IPS-18c (cell line): ENCODE results near the gene FOXL2NB.

Experiments used
- H3K4me3 ChIP-seq: 2 replicates; pipeline ENCODE4 v1.7.0; 2013; ENCODE audit warnings: low read depth, mild to moderate bottlenecking, low read length, moderate library complexity; ENCODE audit not compliant: insufficient read depth
- H3K9me3 ChIP-seq: one replicate; pipeline ENCODE4 v1.6.1; 2013; ENCODE audit warnings: mild to moderate bottlenecking, low read length, moderate library complexity; ENCODE audit not compliant: control insufficient read depth, insufficient read depth

FOXL2NB gene

DNA sequence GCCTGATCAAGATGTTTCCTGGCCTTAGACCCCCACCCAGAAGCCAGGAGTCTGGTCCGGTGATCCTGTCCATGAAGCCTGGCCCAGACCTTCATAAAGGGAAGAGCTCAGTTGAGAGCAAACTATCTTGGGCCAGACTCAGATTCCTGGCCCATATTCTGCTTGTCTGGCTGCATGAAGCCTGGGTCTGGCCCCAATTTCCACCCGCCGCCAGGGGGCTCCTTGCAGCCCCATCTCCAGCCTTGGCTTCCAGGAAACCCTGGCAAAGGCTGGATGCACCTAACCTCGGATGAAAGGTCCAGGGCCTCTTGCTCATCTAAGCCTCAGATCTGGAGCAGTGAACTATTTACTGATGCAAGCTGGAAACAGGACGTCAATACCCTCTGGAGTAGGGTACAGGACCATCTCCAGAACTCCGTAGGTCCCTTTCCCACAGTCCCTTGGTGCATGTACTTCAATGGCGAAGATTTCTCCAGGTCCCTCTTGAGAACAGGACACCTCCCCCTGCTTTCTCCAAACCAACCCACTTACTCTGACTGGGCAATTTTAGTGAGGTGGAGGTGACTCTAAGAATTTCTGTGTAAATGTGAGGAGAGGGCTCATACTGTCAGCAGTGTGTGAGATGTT is 5.6 kb upstream of the FOXL2NB start:
- Histone ChIP-seq H3K4me3 (no peak overlapping the region), H3K9me3 (no peaks in the 10 kb centered on the region)

DNA sequence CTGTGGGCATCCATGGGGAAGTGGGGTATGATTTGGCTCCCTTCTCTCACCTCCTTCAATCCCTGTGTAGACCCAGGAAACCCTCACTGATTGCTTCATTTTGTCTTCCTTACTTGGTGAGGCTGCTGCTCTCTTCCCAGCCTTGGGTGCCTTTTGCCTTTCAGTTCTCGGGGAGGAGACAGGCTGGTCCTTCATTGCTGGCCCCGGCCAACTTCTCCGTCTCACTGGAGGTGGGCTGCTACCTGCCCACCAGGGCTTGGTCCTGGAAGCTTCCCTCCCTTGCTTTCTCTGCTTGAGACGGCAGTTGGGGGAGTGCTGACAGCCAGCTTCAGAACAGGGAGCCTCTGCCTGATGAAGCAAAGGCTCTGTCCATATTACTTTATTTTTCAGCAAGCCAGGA is 4.7 kb upstream of the FOXL2NB start:
- no peaks in the 10 kb centered on the region for H3K9me3 ChIP-seq
- no peak overlapping the region for H3K4me3 ChIP-seq

DNA sequence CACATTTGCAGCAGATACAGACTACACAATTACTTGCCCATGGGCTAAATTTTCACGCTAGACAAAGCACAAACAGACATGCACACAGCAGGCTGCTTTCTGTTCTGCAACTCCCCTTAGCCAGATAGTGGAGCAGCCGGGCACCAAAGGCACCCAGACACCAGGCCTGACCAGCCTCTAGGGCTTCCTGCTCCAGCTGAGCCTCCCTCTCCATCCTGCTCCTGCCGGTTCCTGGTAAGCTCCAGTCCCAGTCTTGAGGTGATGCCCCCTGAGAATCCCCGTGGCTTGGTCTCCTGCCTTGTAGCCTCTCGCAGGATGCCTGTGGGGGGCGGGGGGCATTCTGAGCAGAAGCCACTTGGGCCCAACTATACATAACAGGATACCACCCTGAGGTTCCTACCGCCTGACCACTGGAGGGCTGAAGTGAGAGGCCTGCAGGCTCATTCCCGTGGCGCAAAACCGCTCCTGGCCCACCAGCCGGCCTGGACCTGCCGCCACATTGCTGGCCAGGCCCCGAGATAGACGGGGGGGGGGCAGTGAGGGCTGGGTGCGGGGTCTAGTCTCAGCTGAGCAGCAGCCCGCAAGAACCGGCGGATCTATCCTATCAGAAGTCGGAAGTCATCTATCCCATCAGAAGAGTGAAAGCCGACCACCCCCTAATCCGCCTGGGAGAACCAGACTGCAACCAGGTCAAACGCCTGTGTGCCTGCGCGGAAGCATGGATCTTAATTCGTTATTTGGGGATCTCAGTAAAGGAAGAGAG is 4.0 kb upstream of the FOXL2NB start:
- Histone ChIP-seq H3K9me3 (no peaks in the 10 kb centered on the region), H3K4me3 (no peak overlapping the region)

DNA sequence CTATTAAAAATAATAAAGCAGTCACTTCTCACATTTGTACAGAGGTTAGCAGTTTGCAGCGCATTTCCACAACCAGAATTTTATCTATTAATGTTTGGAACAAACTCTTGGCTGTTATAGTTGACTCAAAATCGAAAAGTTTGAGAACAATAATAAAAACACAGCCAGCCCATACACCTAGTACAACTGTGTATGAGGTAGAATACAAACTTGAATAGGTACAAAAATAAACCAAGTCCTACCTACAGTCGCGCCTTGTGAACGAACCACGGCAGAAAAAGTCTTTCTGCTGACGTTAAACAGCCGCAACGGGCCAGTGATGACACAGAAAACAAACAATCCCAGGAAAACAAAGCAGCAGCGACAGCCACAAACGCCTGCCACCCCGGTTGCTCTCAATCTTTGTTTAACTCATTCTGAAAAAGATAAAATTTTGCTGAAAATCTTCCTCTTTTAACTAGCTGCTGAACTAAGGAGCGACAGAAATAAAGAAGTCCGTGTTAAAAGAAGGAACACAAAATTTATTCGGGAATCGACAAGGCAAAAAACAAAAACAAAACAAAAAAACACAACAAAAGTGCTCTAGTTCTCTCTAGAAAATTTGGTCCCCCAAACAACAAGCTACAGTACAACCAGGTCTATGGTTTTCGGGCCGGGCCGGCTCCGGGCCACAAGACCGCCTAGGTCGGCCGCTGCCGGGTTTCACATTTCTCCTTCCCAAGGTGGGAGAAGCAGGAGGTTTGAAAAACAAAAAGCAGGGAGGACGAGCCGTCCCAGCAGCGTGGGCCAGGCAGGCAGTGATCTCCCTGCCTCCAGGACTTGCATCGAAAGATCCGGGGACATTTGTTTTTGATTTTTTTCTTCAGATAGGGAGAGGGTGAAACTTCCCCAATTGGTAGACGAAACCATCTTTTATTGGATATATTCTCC is 3.0 kb upstream of the FOXL2NB start:
- peak overlapping the region; percentile 21; the same call in 1 of the 2 replicates for H3K4me3 ChIP-seq
- no peaks in the 10 kb centered on the region for H3K9me3 ChIP-seq

DNA sequence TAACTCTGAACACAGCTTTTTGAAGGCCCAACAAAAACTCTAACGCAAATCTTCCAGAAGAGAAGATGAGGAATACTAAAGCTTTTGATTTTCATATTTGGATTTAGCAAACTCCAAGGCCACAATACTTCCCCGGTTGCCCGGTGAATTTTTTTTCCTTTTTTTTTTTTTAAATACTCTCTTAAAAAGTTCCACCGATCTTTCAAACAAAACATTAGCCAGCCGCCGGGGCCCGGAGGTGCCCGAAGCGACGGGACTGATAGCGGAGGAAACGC is 2.4 kb upstream of the FOXL2NB start:
- H3K9me3 ChIP-seq = no peaks in the 10 kb centered on the region
- peak overlapping the region; percentile 50 for H3K4me3 ChIP-seq

DNA sequence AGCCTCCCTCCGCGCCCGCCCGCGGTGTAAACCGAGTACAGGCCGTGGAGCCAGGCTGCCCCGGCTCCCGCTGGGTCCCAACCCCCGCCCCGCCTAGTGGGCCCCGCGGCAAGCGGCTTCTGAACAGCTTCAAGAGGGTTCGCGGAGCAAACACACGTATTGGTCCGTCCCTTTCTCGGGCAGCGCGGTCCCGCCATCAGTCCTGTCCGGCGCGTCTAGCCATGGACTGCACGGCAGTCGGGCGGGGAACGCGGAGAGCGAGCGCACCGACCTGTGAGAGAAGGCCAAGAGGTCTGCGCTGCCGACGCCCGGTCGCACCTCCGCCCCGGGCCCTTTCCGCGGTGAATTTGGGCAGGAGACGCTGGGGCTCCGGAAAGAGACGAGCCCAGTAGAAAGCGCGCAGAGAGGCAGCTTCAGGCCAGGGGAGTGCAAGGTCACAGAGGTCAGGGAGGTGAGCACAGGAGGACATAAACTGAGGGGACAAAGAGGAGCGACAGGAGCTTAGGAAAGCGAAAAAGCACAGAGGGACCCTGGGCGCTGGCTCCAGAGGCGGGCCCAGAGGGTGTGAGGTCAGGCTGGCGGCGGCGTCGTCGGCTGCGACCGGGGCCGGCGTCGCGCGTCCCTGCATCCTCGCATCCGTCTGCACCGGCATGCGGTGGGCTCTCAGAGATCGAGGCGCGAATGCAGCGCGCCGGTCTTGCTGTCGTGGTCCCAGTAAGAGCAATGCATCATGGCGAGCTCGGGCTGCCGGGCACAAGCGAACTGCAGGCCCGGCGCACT is 1.9 kb upstream of the FOXL2NB start:
- peaks cover under 1% of the 10 kb centered on the region for H3K9me3 ChIP-seq
- H3K4me3 ChIP-seq = peak overlapping the region; percentile 50

DNA sequence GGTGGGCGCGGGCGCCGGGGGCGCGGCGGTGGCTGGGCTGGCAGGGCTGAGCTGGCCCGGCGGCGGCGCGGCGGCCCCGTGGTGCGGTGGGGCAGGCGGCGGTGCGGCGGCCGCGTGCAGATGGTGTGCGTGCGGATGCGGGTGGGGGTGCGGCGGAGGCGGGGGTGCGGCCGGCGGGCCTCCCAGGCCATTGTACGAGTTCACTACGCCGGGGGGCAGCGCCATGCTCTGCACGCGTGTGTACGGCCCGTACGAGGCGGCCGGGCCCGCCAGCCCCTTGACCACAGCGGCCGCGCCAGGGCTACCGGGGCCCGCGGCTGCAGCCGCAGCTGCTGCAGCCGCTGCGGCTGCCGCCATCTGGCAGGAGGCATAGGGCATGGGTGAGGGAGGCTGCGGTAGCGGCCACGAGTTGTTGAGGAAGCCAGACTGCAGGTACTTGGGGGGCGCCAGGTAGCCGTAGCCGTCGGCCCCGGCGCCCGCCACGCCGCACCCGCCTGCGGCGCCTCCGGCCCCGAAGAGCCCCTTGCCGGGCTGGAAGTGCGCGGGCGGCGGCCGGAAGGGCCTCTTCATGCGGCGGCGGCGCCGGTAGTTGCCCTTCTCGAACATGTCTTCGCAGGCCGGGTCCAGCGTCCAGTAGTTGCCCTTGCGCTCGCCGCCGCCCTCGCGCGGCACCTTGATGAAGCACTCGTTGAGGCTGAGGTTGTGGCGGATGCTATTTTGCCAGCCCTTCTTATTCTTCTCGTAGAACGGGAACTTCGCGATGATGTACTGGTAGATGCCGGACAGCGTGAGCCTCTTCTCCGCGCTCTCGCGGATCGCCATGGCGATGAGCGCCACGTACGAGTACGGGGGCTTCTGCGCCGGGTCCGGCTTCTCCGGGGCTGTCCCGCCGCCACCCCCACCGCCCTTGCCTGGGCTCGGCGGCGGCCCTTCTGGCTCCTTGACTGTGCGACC is 1.0 kb upstream of the FOXL2NB start:
- Histone ChIP-seq H3K4me3 (peak overlapping the region; percentile 46), H3K9me3 (peaks cover 2% of the 10 kb centered on the region)

DNA sequence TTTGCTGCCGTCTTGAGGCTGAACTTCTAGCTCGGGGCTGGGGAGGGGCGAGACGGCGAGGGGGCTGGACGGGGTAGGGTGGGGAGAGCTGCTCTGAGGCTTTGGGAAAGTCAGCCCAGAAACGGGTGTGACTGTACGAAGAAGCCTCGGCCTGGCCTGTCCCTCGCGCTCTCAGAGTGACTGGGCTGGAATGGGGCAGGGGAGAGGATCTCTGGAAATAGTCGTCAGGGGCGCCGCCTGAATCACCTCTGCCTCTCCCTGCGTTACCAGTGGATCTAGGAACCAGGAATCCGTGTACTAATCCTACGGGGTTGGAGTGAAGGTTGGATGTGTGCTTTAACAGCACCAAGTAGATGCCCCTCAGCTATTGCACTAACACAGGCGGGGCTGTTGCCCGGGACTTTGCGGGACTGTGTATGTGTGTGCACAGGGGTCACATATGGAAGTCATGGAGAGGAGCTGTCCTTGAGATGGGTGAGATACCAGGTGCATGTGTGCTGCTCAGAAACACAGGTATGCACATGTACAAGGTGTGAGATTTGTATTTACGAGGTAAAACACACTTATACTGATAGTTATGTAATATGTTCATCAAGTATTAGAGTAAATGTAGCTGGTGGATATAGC is 591 bp downstream of the FOXL2NB start:
- H3K4me3 ChIP-seq = peak overlapping the region; percentile 46
- H3K9me3 ChIP-seq = peaks cover 2% of the 10 kb centered on the region

DNA sequence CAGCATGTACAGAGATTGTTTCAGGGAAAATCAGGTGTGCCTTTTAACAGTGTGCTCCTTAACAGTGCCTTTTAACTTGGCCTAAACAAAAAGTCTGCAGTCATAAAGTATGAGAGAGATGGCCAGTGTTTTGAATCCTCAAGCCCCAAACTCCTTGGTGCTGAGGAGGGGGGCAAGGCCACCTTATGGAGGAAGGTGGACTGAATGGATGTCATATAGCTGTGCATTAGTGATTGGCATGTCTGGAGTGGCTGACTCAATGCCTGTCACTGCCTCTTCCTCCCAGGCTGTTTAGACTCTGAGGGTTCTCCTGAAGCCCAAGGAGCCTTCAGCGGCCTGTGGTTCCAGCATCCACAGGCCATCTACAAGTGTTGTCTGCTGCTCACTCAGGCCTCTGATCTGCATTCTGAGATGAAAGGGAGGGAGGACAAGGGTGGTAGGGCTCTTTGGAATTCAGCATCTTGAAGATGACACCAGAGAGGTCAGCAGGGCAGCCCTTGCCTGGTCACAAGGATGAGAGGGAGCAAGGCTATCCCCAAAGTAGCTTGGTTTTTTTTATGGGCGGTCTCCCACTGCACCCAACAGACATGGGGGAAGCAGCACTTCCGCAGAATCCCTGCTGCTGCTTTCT is 1.5 kb downstream of the FOXL2NB start:
- peaks cover 2% of the 10 kb centered on the region for H3K9me3 ChIP-seq
- 0 out of 2 replicates have a peak overlapping the region, but pooled peaks have one; percentile 9 for H3K4me3 ChIP-seq

DNA sequence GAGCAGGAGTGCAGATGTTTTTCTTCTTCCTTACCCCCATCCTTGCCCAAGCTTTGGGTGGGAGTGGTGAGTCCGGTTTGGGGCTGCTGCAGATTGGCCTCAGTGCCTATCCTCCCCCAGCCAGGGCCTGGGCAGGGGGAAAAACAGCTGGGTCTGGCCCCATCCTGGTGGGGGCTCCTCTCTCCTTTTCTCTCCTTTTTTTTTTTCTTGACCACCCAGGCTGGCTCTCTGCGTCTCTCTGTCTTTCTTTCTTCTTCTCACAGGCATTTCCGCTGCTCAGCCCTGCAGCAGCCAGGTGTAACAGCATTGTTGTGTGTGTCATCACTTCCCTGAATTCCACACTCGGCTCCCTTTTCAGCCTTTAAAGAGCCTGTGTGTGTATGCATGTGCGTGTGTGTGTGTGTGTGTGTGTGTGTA is 2.0 kb downstream of the FOXL2NB start:
- H3K9me3 ChIP-seq = peaks cover 2% of the 10 kb centered on the region
- H3K4me3 ChIP-seq = no peak overlapping the region

DNA sequence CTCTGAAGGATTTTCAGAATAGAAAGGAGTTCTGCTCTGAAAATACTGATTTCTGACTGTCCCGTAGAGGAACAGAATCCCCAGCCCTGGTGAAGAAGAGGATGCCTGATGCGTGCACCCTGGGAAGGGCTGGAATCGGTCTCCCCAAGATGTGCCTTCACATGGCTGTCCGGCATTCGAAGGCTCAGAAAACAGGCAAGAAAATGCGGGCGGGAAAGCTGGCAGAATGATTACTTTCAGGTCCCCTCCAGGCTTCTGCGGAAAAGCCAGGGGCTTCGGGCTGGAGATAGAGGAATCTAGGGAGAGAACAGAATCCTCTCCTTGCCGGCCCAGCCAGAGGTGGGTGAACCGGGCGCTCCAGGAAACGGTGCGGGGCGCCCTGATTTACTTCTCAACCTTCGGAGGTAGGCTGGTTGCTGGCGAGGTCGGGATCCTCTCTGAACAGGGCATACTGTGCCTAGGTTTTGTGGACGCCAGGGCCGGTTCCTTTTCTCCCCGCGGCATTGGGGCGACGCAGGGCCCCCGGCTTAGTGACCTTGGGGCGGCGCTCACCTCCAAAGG is 2.5 kb downstream of the FOXL2NB start:
- Histone ChIP-seq H3K9me3 (peaks cover 2% of the 10 kb centered on the region), H3K4me3 (peak overlapping the region; percentile 34)

DNA sequence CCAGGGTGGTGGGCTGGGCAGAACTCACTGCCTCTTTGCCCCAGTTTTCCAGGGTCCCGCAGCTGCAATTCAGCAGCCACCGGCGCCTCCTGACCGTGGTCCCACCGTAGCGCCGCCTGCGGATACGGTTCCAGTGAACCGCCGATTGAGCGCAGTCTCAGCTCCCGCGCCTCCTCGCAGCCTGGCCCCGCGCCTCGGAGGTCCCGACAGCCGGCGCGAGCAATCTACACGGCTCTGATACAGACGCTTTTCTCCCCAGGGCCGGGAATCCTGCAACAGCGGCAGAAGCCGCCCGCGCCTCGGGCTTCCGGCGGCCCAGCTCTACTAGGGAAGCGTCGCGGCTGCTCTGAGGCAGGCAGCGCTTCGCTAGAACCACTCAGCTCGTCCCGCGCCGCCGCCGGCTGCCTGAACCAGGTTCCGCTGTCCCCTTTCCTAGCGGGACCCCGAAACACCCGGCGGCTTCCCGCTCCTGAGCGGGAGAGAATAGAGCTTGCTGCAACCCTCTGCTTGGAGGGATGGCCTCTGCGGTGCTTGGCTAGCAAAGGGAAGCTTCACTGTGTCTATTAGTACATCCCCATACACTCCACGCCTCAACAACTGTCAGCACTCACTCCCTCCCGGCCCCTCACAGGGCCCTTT is 3.1 kb downstream of the FOXL2NB start:
- Histone ChIP-seq H3K9me3 (peaks cover 2% of the 10 kb centered on the region), H3K4me3 (peak overlapping the region; percentile 34)

DNA sequence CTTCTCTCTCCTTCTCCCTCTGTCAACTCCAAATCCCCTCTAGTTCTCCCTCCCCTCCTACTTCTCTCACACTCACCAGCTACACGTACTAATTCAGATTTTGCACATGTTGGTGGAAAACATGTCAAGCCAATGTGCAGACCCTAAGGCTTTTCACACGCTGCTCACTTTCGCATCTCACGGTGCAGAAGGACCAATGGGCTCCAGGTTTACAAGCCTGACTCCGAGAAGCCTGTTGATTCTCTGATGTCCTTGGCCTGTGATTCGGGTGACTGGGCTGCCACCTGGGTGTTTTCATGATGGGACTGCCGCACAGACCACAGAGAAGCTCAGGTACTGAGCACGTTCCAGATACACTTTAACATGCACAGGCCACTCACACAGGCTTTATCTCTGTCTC is 3.7 kb downstream of the FOXL2NB start:
- no peak overlapping the region for H3K4me3 ChIP-seq
- peaks cover 2% of the 10 kb centered on the region for H3K9me3 ChIP-seq

DNA sequence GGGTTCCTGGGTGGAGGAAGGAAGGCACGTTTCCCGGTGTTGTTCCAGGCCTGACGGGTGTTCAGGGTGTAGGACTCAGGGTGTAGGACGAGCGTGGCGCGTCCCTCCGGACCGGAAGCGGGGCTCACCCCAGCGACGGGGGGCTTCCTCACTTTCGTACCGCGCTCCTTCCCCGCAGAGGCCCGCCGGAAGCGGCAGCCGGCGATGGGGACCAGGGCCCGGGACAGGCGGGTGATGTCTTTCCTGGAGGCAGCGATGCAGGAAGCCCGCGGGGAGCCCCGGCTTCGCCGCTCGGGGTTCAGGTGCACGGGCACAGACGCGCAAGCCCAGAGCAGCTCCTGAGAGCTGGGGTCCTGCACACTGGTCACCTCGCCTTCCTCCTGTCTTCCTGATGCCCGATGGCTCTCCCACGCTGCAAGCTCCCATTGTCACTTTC is 13.4 kb downstream of the FOXL2NB start:
- H3K4me3 ChIP-seq = no peak overlapping the region

More for the DNA sequence above, 13.4 kb downstream of the FOXL2NB start:
- peaks cover 4% of the 10 kb centered on the region for H3K9me3 ChIP-seq
